ENCODE measurements around the gene UROC1.

UROC1 gene

GRCh38 chr3:126494970-126495230 is 22.7 kb downstream of the UROC1 start:
- DNase-seq (ENCODE audit: low read depth in 2 of 2): no peak

DNA sequence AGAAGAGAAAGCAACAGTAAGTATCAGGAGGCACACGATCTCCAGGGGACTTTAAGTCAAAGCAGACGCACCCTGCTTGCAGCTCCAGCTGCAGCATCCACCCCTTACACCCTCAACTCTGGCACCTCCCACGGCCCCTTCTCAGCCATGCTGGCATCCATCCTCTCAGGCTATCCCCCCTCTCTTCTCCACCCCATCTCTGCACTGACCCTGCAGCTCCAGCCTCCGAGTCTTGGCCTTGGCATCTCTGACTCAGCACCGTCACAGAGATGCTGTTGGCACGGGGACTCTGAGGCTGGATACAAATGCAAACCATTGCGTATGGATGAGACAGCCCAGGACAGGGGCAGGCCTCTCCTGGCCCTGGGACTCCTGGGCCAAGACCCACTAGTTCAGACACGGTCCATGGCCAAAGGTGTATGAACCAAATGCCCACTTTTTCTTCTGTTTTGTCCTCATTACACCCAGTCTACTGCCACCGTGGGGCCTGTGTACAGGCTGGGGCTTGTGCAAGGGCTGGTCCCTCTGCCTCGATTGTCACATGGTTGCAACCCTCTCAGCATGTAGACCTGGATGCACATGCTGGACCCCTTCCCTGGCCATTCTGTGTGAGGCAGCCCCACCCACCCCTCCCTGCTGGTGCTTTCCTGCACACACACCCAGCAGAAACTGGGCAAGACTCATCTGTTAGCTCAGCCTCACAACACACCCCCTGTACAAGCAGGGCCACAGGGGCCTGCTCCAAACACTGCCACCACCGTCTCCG is 23.2 kb downstream of the UROC1 start:
- no peak for DNase-seq (ENCODE audit: low read depth in 2 of 2)

GRCh38 chr3:126493739-126494138 is 23.8 kb downstream of the UROC1 start:
- no peak for DNase-seq (ENCODE audit: low read depth in 2 of 2)

GRCh38 chr3:126493051-126493450 is 24.5 kb downstream of the UROC1 start:
- DNase-seq (ENCODE audit: low read depth in 2 of 2): no peak

DNA sequence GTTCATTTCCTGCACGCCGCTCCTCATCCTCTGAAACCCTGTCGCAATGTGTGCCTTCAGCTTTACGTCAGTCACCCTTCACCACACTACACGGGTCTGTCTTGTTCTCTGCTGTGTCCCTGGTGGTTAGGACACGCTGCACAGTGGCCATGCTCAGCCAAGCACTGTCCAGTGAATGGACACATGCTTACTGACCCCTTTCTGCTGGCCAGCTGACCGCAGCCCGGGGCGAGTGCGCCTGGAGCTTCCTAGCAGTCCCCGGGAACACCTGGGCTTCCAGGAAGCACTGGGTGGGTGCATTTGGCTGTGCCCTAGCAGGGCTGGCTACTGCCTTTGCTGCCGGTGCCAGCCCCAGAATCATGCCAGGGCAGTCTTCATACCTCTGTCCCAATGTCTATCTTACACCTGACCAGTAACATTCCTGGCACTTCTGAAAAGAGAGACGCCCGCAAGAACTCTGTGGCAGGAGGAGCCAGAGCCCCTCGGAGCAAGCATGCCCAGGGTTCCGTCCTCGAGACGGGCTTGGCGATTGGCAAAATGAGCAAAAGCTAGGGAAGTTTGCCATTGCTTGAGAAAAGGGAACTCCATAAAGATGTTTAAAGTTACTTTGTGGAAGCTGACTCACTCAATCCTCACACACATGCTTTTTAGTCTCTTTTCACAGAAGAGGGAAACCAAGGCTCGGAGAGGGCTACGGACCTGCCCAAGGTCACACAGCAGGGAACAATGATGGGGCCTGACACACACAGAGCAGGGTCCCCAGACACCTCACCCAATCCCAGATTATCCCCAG is 26.2 kb downstream of the UROC1 start:
- DNase-seq (ENCODE audit: low read depth in 2 of 2): no peak

DNA sequence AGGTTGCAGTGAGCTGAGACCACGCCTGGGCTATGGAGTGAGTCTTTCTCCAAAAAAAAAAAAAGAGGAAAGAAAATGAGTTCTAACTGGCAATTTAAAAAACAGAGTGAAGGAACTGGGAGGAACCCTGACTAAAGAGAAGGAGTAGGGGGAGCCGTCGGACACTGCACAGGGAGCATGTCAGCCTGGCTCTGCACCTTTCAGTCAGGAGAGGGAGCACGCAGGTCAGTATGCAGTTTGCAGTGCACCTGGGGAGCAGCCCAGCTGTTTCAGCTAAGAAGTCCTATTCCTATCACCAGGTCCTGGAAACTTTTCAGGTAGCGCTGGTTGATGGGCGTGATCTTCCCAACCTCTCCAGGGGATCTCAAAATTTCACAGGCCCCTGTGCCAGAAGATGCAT is 27.0 kb downstream of the UROC1 start:
- DNase-seq (ENCODE audit: low read depth in 2 of 2): no peak

GRCh38 chr3:126488886-126489569 is 28.5 kb downstream of the UROC1 start:
- no peak for DNase-seq (ENCODE audit: low read depth in 2 of 2)

DNA sequence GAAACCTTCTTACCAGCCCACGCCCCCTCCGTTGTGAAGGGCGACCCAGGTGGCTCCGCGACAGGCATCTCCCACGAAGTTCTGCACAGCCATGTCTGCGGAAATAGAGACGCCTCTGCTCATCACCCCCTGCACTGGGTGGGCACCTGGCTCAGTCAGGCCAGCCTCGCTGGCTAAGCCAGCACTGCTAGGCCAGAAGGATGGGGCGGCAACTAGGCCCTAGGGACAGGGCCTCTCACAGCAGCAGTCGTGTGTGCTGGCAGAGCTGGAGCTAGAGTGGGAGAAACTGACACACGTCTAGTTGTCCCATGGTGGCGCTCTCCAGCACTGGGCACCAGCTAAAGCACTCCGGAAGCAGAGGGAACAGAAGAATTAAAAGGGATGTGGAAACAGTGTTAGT is 29.4 kb downstream of the UROC1 start:
- no peak for DNase-seq (ENCODE audit: low read depth in 2 of 2)

DNA sequence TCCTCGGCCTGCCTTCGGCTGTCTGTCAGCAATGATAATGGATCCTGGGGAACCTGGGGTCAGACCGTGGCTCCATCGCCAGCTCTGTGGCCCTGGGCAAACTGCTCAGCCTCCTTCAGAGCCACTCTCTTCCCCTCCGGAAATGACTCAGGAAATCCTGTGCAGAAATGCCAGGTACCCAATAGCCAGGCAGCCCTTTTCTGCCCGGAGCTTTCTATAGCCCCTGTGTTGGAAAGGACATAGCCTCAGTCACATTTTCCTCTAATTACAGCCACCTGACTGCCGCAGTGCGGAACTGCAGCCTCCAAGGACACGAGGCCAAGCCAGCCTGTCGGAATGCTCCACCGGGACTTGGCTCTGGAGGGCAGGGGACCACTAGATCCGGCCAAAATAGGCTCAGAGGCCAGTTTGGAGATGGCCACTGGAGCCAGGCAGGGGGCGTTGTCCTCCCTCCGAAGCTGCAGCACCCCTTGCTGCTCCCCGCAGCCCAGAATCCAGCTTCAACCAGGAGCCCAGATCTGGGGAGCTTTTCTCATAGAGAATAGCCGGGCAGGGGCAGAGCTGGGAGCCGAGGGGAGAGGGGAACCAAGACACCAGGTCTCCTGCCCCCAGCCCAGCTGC is 30.3 kb downstream of the UROC1 start:
- no peak for DNase-seq (ENCODE audit: low read depth in 2 of 2)

DNA sequence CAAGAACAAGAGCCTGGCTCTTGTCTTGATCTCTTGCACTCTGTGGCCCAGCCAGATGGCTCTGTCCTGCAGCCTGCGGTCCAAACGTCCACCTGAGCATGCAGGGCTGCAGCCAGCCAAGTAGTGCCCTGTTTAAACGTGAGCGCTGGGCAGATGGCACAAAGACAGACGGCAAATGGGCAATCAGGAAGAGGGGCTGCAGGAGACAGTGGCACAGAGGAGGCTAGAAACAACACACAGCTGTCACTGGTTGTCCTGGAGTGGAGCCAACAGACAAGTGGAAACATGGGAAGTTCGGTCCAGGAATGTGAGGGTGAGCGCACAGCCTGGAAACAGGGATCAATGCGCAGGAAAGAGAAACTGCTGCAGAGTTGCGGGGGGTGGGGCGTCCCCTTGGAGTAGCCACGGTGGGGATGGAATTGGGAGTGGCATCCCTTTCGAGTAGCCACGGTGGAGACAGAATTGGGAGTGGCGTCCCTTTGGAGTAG is 31.2 kb downstream of the UROC1 start:
- no peak for DNase-seq (ENCODE audit: low read depth in 2 of 2)

GRCh38 chr3:126485956-126486355 is 31.6 kb downstream of the UROC1 start:
- no peak for DNase-seq (ENCODE audit: low read depth in 2 of 2)

DNA sequence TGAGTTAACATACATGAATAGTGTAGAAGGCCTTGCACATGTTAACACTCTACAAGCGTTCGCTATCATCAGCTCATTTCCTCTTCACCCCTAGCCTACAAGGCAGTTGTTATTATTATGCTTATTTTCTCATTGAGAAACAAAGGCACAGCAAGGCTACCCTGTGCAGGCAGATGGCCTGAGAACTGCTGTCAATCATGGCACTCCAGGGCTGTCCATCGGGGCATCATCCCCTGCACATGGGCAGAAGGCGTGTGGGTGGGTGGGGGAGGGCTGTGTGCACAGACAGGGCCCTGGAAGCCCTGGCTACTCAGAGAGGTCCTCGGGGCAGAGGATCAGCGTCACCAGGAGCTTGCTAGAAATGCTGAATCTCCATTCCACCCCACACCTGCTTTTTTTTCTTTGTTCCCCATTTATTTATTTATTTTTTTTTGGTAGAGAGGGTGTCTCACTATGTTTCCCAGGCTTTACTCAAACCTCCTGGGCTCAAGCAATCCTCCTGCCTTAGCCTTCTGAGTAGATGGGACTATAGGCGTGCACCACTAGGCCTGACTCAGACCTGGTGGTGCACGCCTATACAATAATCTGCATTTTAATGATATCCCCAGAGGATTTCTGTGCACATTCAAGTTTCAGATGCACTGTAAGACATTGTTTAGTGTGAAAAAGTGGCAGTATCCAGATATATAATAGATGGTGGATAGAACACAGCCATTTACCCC is 32.2 kb downstream of the UROC1 start:
- no peak for DNase-seq (ENCODE audit: low read depth in 2 of 2)

- no peak for DNase-seq (ENCODE audit: low read depth in 2 of 2)
Measured at GRCh38 chr3:126484662-126485061, 32.9 kb downstream of the UROC1 start.

DNA sequence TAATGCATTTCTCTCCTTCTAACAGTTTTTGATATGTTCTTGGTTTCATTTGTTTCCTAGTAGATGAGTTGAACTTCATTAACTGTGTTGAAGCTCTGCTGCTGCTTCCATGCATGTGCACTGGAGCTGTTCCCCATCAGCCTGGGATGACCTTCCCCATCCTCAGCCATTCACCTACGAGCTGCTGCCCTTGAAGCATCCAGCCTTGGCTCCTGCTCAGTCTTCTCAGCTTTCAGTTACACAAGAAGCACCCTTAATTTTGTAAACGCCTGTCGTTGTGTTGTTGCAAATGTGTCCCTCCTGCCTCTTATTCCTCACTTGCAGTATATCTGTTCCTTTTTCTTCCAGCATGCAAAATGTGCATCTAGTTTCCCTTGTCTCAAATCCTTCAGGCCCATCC is 33.4 kb downstream of the UROC1 start:
- no peak for DNase-seq (ENCODE audit: low read depth in 2 of 2)

DNA sequence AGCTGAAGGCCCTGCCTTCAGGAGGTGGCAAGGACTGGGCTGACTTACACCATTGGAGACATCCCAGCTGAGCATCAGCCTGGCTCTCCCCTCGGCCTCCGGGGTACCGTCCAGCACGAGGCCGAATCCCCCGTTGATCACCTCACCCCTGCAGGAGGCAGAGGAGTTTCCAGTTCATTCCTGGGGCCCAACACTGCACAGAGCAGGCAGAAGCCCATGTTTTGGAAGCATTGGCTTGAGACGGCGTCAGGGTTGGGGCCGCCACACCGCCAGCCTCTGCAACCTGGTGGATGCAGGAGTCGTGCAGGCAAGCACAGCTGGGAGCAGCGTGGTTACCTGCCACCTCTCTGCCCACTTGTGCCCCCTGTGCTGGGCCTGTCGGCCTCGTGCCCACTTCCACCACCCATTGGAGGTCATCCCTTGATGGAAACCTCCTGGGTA is 34.2 kb downstream of the UROC1 start:
- no peak for DNase-seq (ENCODE audit: low read depth in 2 of 2)

- DNase-seq (ENCODE audit: low read depth in 2 of 2): no peak
Measured at GRCh38 chr3:126482503-126483255, 34.9 kb downstream of the UROC1 start.

DNA sequence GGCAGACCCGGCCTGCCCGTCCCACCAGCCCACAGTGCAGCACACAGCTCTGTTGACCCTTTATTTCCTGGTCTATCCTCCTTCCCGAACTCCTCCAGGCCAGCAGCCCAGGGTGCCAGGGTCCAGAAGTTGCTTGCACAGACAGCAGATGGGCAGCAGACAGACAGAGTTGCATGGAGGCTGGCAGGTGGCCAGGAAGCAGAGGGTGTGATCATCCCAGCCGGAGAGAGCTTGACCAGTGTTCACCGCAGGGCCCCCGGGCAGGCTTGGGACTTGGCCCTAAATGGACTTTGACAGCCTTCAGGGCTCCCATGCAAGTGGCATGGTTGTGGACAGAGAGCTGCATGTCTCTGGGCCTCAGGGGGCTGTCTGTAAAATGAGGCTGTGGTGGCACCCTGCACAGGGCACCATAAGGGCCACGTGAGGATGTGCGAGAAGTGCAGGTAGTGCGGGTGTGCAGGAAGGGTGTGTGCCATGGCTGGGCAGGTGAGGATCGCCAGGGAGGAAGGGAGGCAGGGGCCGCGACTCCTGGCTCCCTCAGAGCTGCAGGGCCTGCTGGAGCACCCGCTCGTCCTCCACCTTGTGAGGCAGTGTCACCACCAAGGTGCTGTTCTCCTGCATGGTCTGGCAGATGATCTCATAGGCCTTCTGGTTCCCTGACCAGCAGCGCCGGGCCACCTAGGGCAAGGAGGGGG is 35.6 kb downstream of the UROC1 start:
- DNase-seq (ENCODE audit: low read depth in 2 of 2): no peak

DNA sequence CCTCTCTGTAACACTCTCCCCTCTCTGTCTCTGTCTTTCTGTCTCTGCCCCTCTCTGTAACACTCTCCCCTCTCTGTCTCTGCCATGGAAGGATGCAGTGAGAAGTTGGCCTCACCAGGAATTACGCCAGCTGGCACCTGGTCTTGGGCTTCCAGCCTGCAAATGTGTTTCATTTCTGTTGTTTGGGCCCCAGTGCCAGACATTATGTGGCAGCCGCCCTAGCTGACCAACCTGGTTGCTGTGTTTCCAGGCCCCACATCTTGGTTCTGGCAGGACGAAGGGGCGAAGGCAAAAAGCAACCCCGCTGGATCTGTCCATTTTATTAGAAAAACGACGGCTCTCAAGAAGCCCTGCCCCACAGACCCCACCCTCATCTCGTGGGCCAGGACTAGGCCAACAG is 36.7 kb downstream of the UROC1 start:
- DNase-seq (ENCODE audit: low read depth in 2 of 2): no peak

DNA sequence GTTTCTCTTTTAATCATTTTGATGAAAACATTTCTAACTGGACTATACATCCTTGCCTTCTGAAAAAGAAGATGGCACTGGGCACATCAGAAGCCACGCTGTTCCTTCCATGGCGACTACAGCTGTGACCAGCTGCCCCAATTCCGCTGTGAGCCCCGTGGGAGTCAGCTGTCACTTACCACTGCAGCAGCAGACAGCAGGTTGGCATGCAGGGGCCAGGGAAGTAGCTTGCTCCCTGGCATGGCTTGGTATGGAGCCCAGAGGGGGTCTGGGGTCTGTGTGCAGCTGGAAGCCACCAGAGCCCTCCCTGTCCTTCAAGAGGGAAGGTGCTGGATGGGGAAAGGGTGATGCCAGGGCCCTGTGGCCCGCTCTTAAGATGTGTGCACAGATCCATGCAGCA is 37.4 kb downstream of the UROC1 start:
- DNase-seq (ENCODE audit: low read depth in 2 of 2): no peak

GRCh38 chr3:126479642-126480041 is 37.9 kb downstream of the UROC1 start:
- DNase-seq (ENCODE audit: low read depth in 2 of 2): no peak
